Progenitor cell of endocrine pancreas (in vitro differentiated cells): ENCODE results near the gene FGF11. TPM values are rescaled to one million over a fixed set of nuclear protein-coding genes. Genes with fewer than 3 reads are reported as not detected.

ENCODE experiments used
- DNase-seq: peaks from one replicate; pipeline ENCODE4 v3.0.0; 2021; ENCODE audit warnings: low spot score; ENCODE audit not compliant: unreplicated experiment
- H3K27ac Mint-ChIP-seq: 2 replicates; pipeline ENCODE4 v1.8.0; 2021; ENCODE audit warnings: mild to moderate bottlenecking, moderate library complexity, mixed read lengths
- H3K27me3 Mint-ChIP-seq: 2 replicates; pipeline ENCODE4 v1.8.0; 2021; ENCODE audit warnings: mixed read lengths
- H3K36me3 Mint-ChIP-seq: 2 replicates; pipeline ENCODE4 v1.8.0; 2022; ENCODE audit warnings: mixed read lengths; ENCODE audit not compliant: insufficient read depth
- H3K4me1 Mint-ChIP-seq: 2 replicates; pipeline ENCODE4 v1.8.0; 2021; ENCODE audit warnings: low read depth, mixed read lengths
- H3K4me3 Mint-ChIP-seq: 2 replicates; pipeline ENCODE4 v1.8.0; 2021; ENCODE audit warnings: low read depth, mild to moderate bottlenecking, moderate library complexity, mixed read lengths
- H3K9me3 Mint-ChIP-seq: 2 replicates; pipeline ENCODE4 v1.8.0; 2021; ENCODE audit warnings: low read depth, mixed read lengths
- total RNA-seq: library from RNA; stranded (reverse); gene quantifications from 2 replicates; pipeline ENCODE4 v1.2.1, GENCODE V29; 2021
- TF ChIP-seq, protein P1 (sequence below): fragments of 200-600 bp; sonication (generic); IDR thresholded peaks from one replicate; pipeline ENCODE4 v1.5.0; 2021; ENCODE audit warnings: antibody characterized with exemption, mild to moderate bottlenecking; ENCODE audit not compliant: unreplicated experiment

FGF11 gene
- total RNA-seq, 1 donor from 2014 or later, result 4.5 TPM

- peak overlapping the region; percentile 83 for H3K4me3 Mint-ChIP-seq
- TF ChIP-seq, protein P1, sequence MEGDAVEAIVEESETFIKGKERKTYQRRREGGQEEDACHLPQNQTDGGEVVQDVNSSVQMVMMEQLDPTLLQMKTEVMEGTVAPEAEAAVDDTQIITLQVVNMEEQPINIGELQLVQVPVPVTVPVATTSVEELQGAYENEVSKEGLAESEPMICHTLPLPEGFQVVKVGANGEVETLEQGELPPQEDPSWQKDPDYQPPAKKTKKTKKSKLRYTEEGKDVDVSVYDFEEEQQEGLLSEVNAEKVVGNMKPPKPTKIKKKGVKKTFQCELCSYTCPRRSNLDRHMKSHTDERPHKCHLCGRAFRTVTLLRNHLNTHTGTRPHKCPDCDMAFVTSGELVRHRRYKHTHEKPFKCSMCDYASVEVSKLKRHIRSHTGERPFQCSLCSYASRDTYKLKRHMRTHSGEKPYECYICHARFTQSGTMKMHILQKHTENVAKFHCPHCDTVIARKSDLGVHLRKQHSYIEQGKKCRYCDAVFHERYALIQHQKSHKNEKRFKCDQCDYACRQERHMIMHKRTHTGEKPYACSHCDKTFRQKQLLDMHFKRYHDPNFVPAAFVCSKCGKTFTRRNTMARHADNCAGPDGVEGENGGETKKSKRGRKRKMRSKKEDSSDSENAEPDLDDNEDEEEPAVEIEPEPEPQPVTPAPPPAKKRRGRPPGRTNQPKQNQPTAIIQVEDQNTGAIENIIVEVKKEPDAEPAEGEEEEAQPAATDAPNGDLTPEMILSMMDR, result no peak
- no peak for DNase-seq
- H3K27me3 Mint-ChIP-seq, result peaks cover 17% of the 10 kb centered on the region
- H3K27ac Mint-ChIP-seq, result peak overlapping the region; percentile 97
- H3K4me1 Mint-ChIP-seq, result peaks cover 12% of the 10 kb centered on the region
- H3K36me3 Mint-ChIP-seq, result peaks cover 3% of the 10 kb centered on the region
- H3K9me3 Mint-ChIP-seq, result no peaks in the 10 kb centered on the region
These were observed 35.7 kb upstream of the FGF11 start for GRCh38 chr17:7403727-7403976.

DNA sequence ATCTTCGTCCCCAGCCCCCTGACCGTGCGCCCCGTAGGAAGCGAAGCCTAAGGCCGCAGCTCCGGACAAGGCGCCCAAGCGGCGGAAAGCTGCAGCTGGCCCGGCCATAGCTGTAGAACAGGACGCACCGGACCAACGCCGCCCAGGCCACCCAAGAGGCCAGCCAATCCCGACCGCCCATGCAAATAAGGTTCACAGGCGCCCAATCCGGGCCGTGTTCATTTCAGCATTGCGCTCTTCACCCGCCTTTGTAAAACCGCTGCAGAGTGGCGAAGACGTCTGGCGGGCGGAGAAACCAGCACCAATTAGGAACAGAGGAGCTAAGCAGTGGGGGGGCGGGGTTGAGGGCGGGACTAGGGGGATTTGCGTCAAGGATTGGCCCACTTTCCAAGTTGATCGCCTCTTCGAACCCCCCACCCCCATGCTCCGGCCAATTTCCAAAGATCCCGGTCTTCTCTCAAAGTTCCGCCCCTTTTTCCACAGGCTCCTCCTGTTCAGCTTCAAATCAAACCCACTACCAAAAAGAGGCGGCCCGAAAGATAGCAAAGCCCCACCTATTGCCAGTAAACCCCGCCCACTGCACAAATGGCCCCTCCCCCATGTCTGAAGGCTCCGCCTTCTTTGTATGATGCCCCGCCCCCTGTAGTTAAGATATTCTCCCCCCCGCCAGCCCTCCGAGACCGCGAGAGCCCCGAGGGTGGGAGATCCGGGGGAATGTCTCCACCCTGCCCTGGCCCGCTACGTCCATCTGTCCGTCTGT lies 35.2 kb upstream of the FGF11 start, which contains the start of gene TMEM256:
Gene TMEM256 (minus strand): TSS at position 121 of the 760 bp plus-strand sequence. CDS start 13 bp downstream, at position 108.
- peak; percentile 95 for DNase-seq
- H3K36me3 Mint-ChIP-seq, result peaks cover 5% of the 10 kb centered on the region
- H3K27ac Mint-ChIP-seq, result peak within 1 kb of the TSS; percentile 97
- H3K27me3 Mint-ChIP-seq, result peaks cover 19% of the 10 kb centered on the region
- peak within 1 kb of the TSS; percentile 83 for H3K4me3 Mint-ChIP-seq
- peaks cover 12% of the 10 kb centered on the region for H3K4me1 Mint-ChIP-seq
- TF ChIP-seq, protein P1, result peak; percentile 20
- H3K9me3 Mint-ChIP-seq, result no peaks in the 10 kb centered on the region

GRCh38 chr17:7404737-7405349 lies 34.5 kb upstream of the FGF11 start:
- peaks cover 12% of the 10 kb centered on the region for H3K4me1 Mint-ChIP-seq
- peaks cover 11% of the 10 kb centered on the region for H3K36me3 Mint-ChIP-seq

DNA sequence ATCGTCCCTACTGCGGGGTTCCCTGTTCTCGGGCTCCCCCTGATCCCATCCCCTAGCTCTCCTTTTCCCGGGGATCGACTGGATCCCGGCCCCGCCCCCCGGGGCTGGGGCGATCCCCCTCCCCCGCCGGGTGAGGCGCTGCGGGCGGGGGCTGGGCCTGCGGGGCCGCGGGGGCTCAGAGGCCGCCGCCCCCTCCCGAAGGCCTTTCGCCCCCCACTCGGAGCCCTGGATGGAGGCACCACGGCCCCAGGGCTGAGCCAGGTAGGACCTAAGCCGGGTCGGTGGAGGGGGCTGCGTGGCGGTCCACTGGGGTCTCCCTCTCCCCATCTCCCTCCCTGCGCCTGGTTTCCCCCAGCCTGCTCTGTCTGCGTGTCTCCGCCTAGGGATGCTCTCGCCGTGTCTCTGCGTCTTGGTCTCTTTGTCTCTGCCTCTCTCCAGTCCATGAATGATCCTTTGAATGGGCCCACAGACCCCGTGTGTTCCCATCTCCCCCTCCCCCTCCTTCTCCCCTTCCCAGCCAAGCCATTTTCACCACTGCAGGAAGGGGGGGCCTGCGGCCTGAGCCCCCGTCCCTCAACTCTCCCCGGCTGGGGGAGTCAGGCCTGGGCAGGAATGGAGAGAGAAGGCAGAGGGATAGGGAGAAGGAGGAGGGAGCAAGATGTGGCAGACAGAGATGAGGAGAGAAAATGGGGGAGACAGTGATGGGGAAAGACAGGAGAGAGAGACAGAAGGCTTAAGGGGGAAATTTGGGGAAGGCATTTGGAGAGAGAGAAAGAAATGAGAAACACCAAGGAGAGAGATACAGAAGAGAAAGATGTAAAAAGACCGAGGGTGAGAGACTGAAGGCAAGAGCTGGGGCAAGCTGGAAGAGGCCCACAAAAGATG lies 33.7 kb upstream of the FGF11 start:
- no peak for DNase-seq

More at GRCh38 chr17:7404737-7405349, 34.5 kb upstream of the FGF11 start:
- TF ChIP-seq, protein P1, result no peak
- peaks cover 26% of the 10 kb centered on the region for H3K27me3 Mint-ChIP-seq
- peak overlapping the region; percentile 83 for H3K4me3 Mint-ChIP-seq
- peak overlapping the region; percentile 97 for H3K27ac Mint-ChIP-seq
- no peak for DNase-seq
- H3K9me3 Mint-ChIP-seq, result no peaks in the 10 kb centered on the region

More for the DNA sequence above, 33.7 kb upstream of the FGF11 start:
- H3K4me3 Mint-ChIP-seq, result peak overlapping the region; percentile 72
- no peaks in the 10 kb centered on the region for H3K9me3 Mint-ChIP-seq
- peak overlapping the region; percentile 35 for H3K27ac Mint-ChIP-seq
- TF ChIP-seq, protein P1, result no peak
- H3K27me3 Mint-ChIP-seq, result peaks cover 27% of the 10 kb centered on the region
- peaks cover 12% of the 10 kb centered on the region for H3K4me1 Mint-ChIP-seq
- peaks cover 15% of the 10 kb centered on the region for H3K36me3 Mint-ChIP-seq
